Measurements from ENCODE around the gene SKOR1. TPM values are rescaled to one million over a fixed set of nuclear protein-coding genes. Genes with fewer than 3 reads are reported as not detected.

The SKOR1 gene
- total RNA-seq, 1 experiment from 2014 or later, result 0.13 TPM

- Histone ChIP-seq H2AK5ac (ENCODE audit: insufficient read length, low read length) (no peak overlapping the region), H4K91ac (ENCODE audit: insufficient read length, low read depth, low read length) (no peak overlapping the region), H4K20me1 (ENCODE audit: control insufficient read depth, insufficient read depth, insufficient read length) (peaks cover 3% of the 10 kb centered on the region), H4K8ac (replicated peaks; ENCODE audit: insufficient read length, low read depth, low read length) (no peak overlapping the region), H2BK5ac (ENCODE audit: insufficient read length, low read length) (no peak overlapping the region), H3K4me2 (ENCODE audit: insufficient read depth, insufficient read length, low read length) (peak overlapping the region; percentile 34), H3K79me2 (ENCODE audit: insufficient read depth, low read length) (no peaks in the 10 kb centered on the region), H3T11ph (ENCODE audit: low read length) (no peak overlapping the region), H3K27ac (ENCODE audit: insufficient read length, low read depth, low read length) (no peak overlapping the region), H2BK120ac (ENCODE audit: low read depth, low read length, poor library complexity, severe bottlenecking) (no peak overlapping the region), H3K23me2 (ENCODE audit: insufficient read length, low read depth, low read length, poor library complexity, severe bottlenecking) (no peaks in the 10 kb centered on the region), H4K5ac (ENCODE audit: insufficient read length, low read depth, low read length) (no peak overlapping the region), H3K27me3 (ENCODE audit: insufficient read depth, low read length) (peaks cover 91% of the 10 kb centered on the region), H3K14ac (ENCODE audit: insufficient read depth, low read length) (no peak overlapping the region), H2BK12ac (ENCODE audit: insufficient read length, low read depth, low read length) (no peak overlapping the region), H2BK20ac (ENCODE audit: low read depth, low read length, poor library complexity, severe bottlenecking) (no peak overlapping the region), H2BK15ac (ENCODE audit: low read depth, low read length) (no peak overlapping the region), H3K18ac (ENCODE audit: insufficient read length, low read depth, low read length) (no peak overlapping the region), H3K56ac (ENCODE audit: insufficient read length, low read depth, low read length) (no peak overlapping the region), H3K4ac (ENCODE audit: low read depth, low read length) (no peak overlapping the region), H3K9ac (ENCODE audit: extremely low read depth, insufficient read length, low read length) (no peak overlapping the region), H3K4me1 (ENCODE audit: insufficient read depth, low read length) (0 out of 2 replicates have a peak, but pooled peaks cover 2% of the 10 kb centered on the region), H3K23ac (ENCODE audit: insufficient read length, low read depth, low read length) (no peak overlapping the region), H3K79me1 (ENCODE audit: insufficient read depth, low read depth, low read length, poor library complexity, severe bottlenecking) (no peaks in the 10 kb centered on the region), H3K9me3 (ENCODE audit: control insufficient read depth, low read depth, low read length) (no peaks in the 10 kb centered on the region), H2AFZ (ENCODE audit: low read length) (no peak overlapping the region)
- Mint-ChIP-seq H3K36me3 (ENCODE audit: insufficient read depth in 1 of 3, low read depth in 3 of 3) (peaks cover 0 to 1% (median 0%) of the 10 kb centered on the region in 3 experiments; a peak in 3 of 7 replicates), H3K27ac (no peak overlapping the region), H3K27me3 (ENCODE audit: low read depth) (peaks cover 89% of the 10 kb centered on the region), H3K4me1 (peaks cover 29 to 56% of the 10 kb centered on the region in 2 experiments), H3K9me3 (peaks cover 4 to 8% of the 10 kb centered on the region in 2 experiments; a peak in 3 of 5 replicates), H3K4me3 (peak overlapping the region; percentile 71 to 88)
- TF ChIP-seq CTCF (conservative IDR thresholded peaks at IDR 0.05), result no peak
- DNase-seq, result no peak
- no CpG with 5 or more reads among the region's 94 CpGs for WGBS (ENCODE audit: extremely low coverage, insufficient read length, low lambda C conversion rate)
Observed at GRCh38 chr15:67823314-67824196, 1.8 kb upstream of the SKOR1 start.
